GM19328 (cell line): ENCODE measurements around the gene NSUN3.
"Not testable (repeated sequence)": the region's sequence is repeated elsewhere in the genome, so short reads cannot be mapped to it uniquely, and the experiment has no call there.

ENCODE experiments used
- ATAC-seq: cut with Tn5 transposase; IDR thresholded peaks from one replicate; pipeline ENCODE4 v1.9.1; 2021; ENCODE audit warnings: mild to moderate bottlenecking, moderate library complexity; ENCODE audit not compliant: unreplicated experiment

Gene NSUN3

GRCh38 chr3:94066506-94067500 is 3.9 kb downstream of the NSUN3 start:
- no peak for ATAC-seq

- no peak for ATAC-seq
Observed at GRCh38 chr3:94069194-94069813, 6.4 kb downstream of the NSUN3 start.

- ATAC-seq, result peak; percentile 84
Observed at GRCh38 chr3:94070341-94070911, 7.6 kb downstream of the NSUN3 start.

GRCh38 chr3:94071713-94072284 is 8.9 kb downstream of the NSUN3 start:
- ATAC-seq, result peak; percentile 57

GRCh38 chr3:94076055-94076454 is 13.2 kb downstream of the NSUN3 start:
- ATAC-seq, result no peak

- not testable (repeated sequence) for ATAC-seq
Observed at GRCh38 chr3:94080552-94080951, 17.7 kb downstream of the NSUN3 start.

- no peak for ATAC-seq
Observed at GRCh38 chr3:94081884-94082283, 19.0 kb downstream of the NSUN3 start.

- ATAC-seq, result no peak
Observed at GRCh38 chr3:94082391-94082937, 19.6 kb downstream of the NSUN3 start.

- peak; percentile 70 for ATAC-seq
Observed at GRCh38 chr3:94083261-94083660, 20.4 kb downstream of the NSUN3 start.

- no peak for ATAC-seq
Observed at GRCh38 chr3:94089126-94089525, 26.3 kb downstream of the NSUN3 start.

GRCh38 chr3:94092086-94092485 is 29.2 kb downstream of the NSUN3 start:
- no peak for ATAC-seq

- ATAC-seq, result no peak
Observed at GRCh38 chr3:94093151-94093550, 30.3 kb downstream of the NSUN3 start.

- no peak for ATAC-seq
Observed at GRCh38 chr3:94095111-94095510, 32.2 kb downstream of the NSUN3 start.

GRCh38 chr3:94098452-94098851 is 35.6 kb downstream of the NSUN3 start:
- no peak for ATAC-seq

GRCh38 chr3:94099311-94099710 is 36.5 kb downstream of the NSUN3 start:
- no peak for ATAC-seq

GRCh38 chr3:94101860-94102259 is 39.0 kb downstream of the NSUN3 start:
- ATAC-seq, result no peak

- no peak for ATAC-seq
Observed at GRCh38 chr3:94106268-94106667, 43.4 kb downstream of the NSUN3 start.

GRCh38 chr3:94110232-94110631 is 47.4 kb downstream of the NSUN3 start:
- ATAC-seq, result not testable (repeated sequence)

- no peak for ATAC-seq
Observed at GRCh38 chr3:94110854-94111253, 48.0 kb downstream of the NSUN3 start.

GRCh38 chr3:94114666-94115065 is 51.8 kb downstream of the NSUN3 start:
- ATAC-seq, result no peak

- ATAC-seq, result no peak
Observed at GRCh38 chr3:94115482-94115881, 52.6 kb downstream of the NSUN3 start.
